SW480 (cell line): ENCODE data around the gene HDAC3.
"Not testable (repeated sequence)": the region's sequence is repeated elsewhere in the genome, so short reads cannot be mapped to it uniquely, and the experiment has no call there.

Experiments used
- DNase-seq: peaks from one replicate; pipeline ENCODE4 v3.0.0-alpha.2; 2016; ENCODE audit warnings: low spot score

The HDAC3 gene

GRCh38 chr5:141634720-141635119 is 1.9 kb downstream of the HDAC3 start:
- no peak for DNase-seq

GRCh38 chr5:141633871-141634561 is 2.6 kb downstream of the HDAC3 start:
- no peak for DNase-seq

GRCh38 chr5:141632650-141633049 is 4.0 kb downstream of the HDAC3 start:
- no peak for DNase-seq

GRCh38 chr5:141630570-141631140 is 6.0 kb downstream of the HDAC3 start:
- no peak for DNase-seq

- no peak for DNase-seq
These were observed 8.4 kb downstream of the HDAC3 start for GRCh38 chr5:141628175-141628788.

GRCh38 chr5:141623611-141624010 is 13.0 kb downstream of the HDAC3 start:
- DNase-seq = no peak

GRCh38 chr5:141623186-141623585 is 13.5 kb downstream of the HDAC3 start:
- no peak for DNase-seq

GRCh38 chr5:141618804-141619554 is 17.7 kb downstream of the HDAC3 start, which contains the start of gene DIAPH1:
Gene DIAPH1 (minus strand): TSS chr5:141619000. CDS start chr5:141618914, 86 bp downstream.
- peak; percentile 98 for DNase-seq

GRCh38 chr5:141618030-141618803 is 18.4 kb downstream of the HDAC3 start:
- peak; percentile 84 for DNase-seq

GRCh38 chr5:141617682-141618029 is 19.0 kb downstream of the HDAC3 start:
- DNase-seq = no peak

- DNase-seq = no peak
These were observed 19.5 kb downstream of the HDAC3 start for GRCh38 chr5:141617128-141617527.

- DNase-seq = no peak
These were observed 20.5 kb downstream of the HDAC3 start for GRCh38 chr5:141615991-141616720.

GRCh38 chr5:141613344-141613743 is 23.3 kb downstream of the HDAC3 start:
- no peak for DNase-seq

- DNase-seq = no peak
These were observed 25.4 kb downstream of the HDAC3 start for GRCh38 chr5:141611289-141611688.

- DNase-seq = not testable (repeated sequence)
These were observed 26.7 kb downstream of the HDAC3 start for GRCh38 chr5:141609921-141610320.

- no peak for DNase-seq
These were observed 27.6 kb downstream of the HDAC3 start for GRCh38 chr5:141609044-141609443.

GRCh38 chr5:141608557-141608956 is 28.1 kb downstream of the HDAC3 start:
- no peak for DNase-seq

GRCh38 chr5:141608046-141608445 is 28.6 kb downstream of the HDAC3 start:
- no peak for DNase-seq

- DNase-seq = no peak
These were observed 30.9 kb downstream of the HDAC3 start for GRCh38 chr5:141605523-141606277.

GRCh38 chr5:141603923-141604717 is 32.5 kb downstream of the HDAC3 start:
- peak; percentile 78 for DNase-seq
